Measurements from ENCODE around the gene SLC17A7. TPM values are rescaled to one million over a fixed set of nuclear protein-coding genes. Genes with fewer than 3 reads are reported as not detected.
"Not testable (repeated sequence)": the region's sequence is repeated elsewhere in the genome, so short reads cannot be mapped to it uniquely, and the experiment has no call there.

The SLC17A7 gene
- polyA plus RNA-seq, 1 donor from 2014 or later, result not detected

- peak overlapping the region; percentile 61 to 97 (median 90) for H3K27ac Mint-ChIP-seq
- peaks cover 17 to 19% (median 18%) of the 10 kb centered on the region in 3 donors for H3K4me1 Mint-ChIP-seq
- no peaks in the 10 kb centered on the region for H3K27me3 Mint-ChIP-seq
- H3K9me3 Mint-ChIP-seq, result no peaks in the 10 kb centered on the region
- peak overlapping the region; percentile 73 to 97 (median 90) for H3K4me3 Mint-ChIP-seq
- no peaks in the 10 kb centered on the region for H3K36me3 Mint-ChIP-seq
Measured at GRCh38 chr19:49475191-49475917, 34.0 kb upstream of the SLC17A7 start.

DNA sequence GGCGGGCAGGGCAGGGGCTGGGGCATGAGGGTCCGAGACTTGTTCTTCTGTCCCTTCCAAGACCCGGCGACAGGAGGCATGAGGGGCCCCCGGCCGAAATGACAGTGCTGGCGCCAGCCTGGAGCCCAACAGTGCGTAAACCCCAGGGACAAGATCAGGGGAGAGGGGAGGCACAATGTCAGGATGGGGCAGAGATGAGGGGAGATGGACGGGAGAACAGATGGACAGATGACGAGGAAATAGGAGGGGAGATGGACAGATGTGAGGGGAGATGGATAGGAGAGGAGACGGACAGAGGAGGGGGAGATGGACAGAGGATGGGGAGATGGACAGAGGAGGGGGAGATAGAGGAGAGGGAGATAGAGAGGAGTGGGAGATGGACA, 33.2 kb upstream of the SLC17A7 start:
- Mint-ChIP-seq H3K4me1 (peaks cover 20 to 25% (median 24%) of the 10 kb centered on the region in 3 donors), H3K4me3 (peak overlapping the region; percentile 85 to 97 (median 92)), H3K27ac (peak overlapping the region; percentile 90 to 97 (median 96)), H3K27me3 (no peaks in the 10 kb centered on the region), H3K36me3 (no peaks in the 10 kb centered on the region), H3K9me3 (no peaks in the 10 kb centered on the region)

- no peaks in the 10 kb centered on the region for H3K9me3 Mint-ChIP-seq
- peak within 1 kb of the TSS; percentile 85 to 97 (median 92) for H3K4me3 Mint-ChIP-seq
- peak within 1 kb of the TSS; percentile 90 to 97 (median 96) for H3K27ac Mint-ChIP-seq
- H3K36me3 Mint-ChIP-seq, result no peaks in the 10 kb centered on the region
- H3K27me3 Mint-ChIP-seq, result no peaks in the 10 kb centered on the region
- H3K4me1 Mint-ChIP-seq, result peaks cover 22 to 26% (median 25%) of the 10 kb centered on the region in 3 donors
Measured at GRCh38 chr19:49473868-49474541, 32.7 kb upstream of the SLC17A7 start, which contains the start of gene FLT3LG. FLT3LG (plus strand) TSS chr19:49474215; CDS start chr19:49474640, 425 bp downstream.

GRCh38 chr19:49473501-49473867, 32.2 kb upstream of the SLC17A7 start:
- H3K27me3 Mint-ChIP-seq, H3K9me3 Mint-ChIP-seq, H3K36me3 Mint-ChIP-seq: not testable (repeated sequence)
- H3K4me1 Mint-ChIP-seq, result peaks cover 25 to 30% (median 28%) of the 10 kb centered on the region in 3 donors
- peak overlapping the region; percentile 85 to 97 (median 92) for H3K4me3 Mint-ChIP-seq
- peak overlapping the region; percentile 90 to 97 (median 96) for H3K27ac Mint-ChIP-seq

DNA sequence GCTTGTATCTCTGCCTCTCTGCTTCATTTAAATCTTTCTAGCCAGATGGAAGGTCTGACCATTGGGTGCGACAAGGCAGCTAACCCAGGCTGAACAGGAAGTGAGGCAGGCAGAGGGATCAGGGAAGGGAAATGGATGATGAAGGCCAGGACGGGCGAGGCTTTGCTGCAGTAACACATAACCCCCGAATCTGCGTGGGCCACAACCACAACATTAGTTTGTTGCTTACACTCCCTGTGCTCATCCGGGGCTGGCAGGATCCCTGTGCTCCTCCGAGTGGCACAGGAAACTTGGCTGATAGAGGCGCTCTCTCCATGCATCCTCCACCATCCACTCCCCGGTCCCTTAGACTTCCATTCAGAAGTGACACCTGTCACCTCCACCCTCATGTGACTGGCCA, 31.6 kb upstream of the SLC17A7 start:
- H3K27me3 Mint-ChIP-seq, result no peaks in the 10 kb centered on the region
- peak overlapping the region; percentile 90 to 96 (median 93) for H3K27ac Mint-ChIP-seq
- no peaks in the 10 kb centered on the region for H3K9me3 Mint-ChIP-seq
- H3K4me1 Mint-ChIP-seq, result peaks cover 27 to 30% (median 28%) of the 10 kb centered on the region in 3 donors
- peaks cover 3% of the 10 kb centered on the region for H3K36me3 Mint-ChIP-seq
- H3K4me3 Mint-ChIP-seq, result peak overlapping the region; percentile 21 to 97 (median 80)

GRCh38 chr19:49470615-49470978, 29.3 kb upstream of the SLC17A7 start:
- Mint-ChIP-seq H3K36me3 (peaks cover 3% of the 10 kb centered on the region), H3K4me3 (peak overlapping the region in 3 of 4 donors; percentile 63 to 91 (median 88)), H3K27ac (peak overlapping the region; percentile 96 to 99 (median 98)), H3K9me3 (no peaks in the 10 kb centered on the region), H3K27me3 (no peaks in the 10 kb centered on the region), H3K4me1 (peaks cover 21 to 25% (median 22%) of the 10 kb centered on the region in 3 donors)

- H3K4me3 Mint-ChIP-seq, result peak overlapping the region in 3 of 4 donors; percentile 83 to 91 (median 88)
- H3K27ac Mint-ChIP-seq, result peak overlapping the region; percentile 96 to 99 (median 98)
- H3K4me1 Mint-ChIP-seq, result peaks cover 21 to 25% (median 22%) of the 10 kb centered on the region in 3 donors
- H3K9me3 Mint-ChIP-seq, result no peaks in the 10 kb centered on the region
- H3K27me3 Mint-ChIP-seq, result no peaks in the 10 kb centered on the region
- peaks cover 3% of the 10 kb centered on the region for H3K36me3 Mint-ChIP-seq
Measured at GRCh38 chr19:49469828-49470614, 28.7 kb upstream of the SLC17A7 start.

DNA sequence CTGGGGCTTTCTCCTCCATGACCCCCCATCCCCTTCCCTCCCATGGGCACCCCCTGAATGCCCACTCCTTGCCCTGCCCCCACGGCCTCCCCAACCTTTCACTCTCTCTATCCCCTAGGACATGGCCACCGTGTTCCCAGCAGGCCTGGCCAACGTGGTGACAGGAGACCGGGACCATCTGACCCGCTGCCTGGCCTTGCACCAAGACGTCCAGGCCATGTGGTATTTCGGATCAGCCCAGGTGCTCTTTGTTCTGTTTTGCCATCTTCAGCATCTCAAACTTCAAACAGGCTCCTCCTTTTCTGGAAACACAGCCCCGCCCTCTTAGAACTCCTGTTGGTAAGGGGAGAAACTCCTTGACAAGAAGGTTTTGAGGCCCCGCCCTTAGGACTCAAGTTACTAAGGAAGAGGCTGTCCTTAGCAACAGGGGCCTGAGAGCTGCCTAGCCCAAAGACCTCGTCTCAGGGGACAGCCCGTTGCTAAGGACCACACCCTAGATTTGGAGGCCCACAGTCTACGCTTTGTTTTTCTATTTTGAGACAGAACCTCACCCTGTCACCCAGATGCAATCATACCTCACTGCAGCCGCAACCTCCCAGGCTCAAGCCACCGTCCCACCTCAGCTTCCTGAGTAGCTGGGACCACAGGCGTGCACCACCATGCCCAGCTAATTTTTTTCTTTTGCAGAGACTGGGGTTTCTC, 27.6 kb upstream of the SLC17A7 start:
- Mint-ChIP-seq H3K36me3 (peaks cover 3% of the 10 kb centered on the region), H3K27ac (peak overlapping the region; percentile 96 to 99 (median 98)), H3K4me3 (peak overlapping the region; percentile 69 to 95 (median 87)), H3K4me1 (peaks cover 18 to 25% (median 21%) of the 10 kb centered on the region in 3 donors), H3K9me3 (no peaks in the 10 kb centered on the region), H3K27me3 (no peaks in the 10 kb centered on the region)

DNA sequence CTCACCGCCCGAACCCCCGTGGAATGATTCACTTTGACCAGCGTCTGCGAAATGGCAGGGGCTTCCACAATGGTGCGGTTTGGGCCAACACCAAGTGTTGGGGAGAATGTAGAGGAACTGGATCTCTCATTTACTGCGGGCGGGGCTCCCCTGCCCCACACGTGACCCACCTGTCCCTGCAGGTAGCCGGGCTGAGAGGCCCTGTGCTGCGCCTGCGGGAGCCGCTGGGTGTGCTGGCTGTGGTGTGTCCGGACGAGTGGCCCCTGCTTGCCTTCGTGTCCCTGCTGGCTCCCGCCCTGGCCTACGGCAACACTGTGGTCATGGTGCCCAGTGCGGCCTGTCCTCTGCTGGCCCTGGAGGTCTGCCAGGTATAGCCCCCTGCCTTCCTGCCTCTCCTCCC, 26.9 kb upstream of the SLC17A7 start:
- H3K27me3 Mint-ChIP-seq, result no peaks in the 10 kb centered on the region
- H3K36me3 Mint-ChIP-seq, result peaks cover 3% of the 10 kb centered on the region
- no peaks in the 10 kb centered on the region for H3K9me3 Mint-ChIP-seq
- H3K4me1 Mint-ChIP-seq, result peaks cover 16 to 24% (median 21%) of the 10 kb centered on the region in 3 donors
- no peak overlapping the region for H3K4me3 Mint-ChIP-seq
- peak overlapping the region in 2 of 3 donors; percentile 98 to 99 for H3K27ac Mint-ChIP-seq

- no peaks in the 10 kb centered on the region for H3K9me3 Mint-ChIP-seq
- peaks cover 3% of the 10 kb centered on the region for H3K36me3 Mint-ChIP-seq
- H3K4me3 Mint-ChIP-seq, result peak overlapping the region in 1 of 4 donors; percentile 27
- peak overlapping the region in 2 of 3 donors; percentile 80 to 84 for H3K27ac Mint-ChIP-seq
- H3K27me3 Mint-ChIP-seq, result no peaks in the 10 kb centered on the region
- H3K4me1 Mint-ChIP-seq, result peaks cover 9 to 13% (median 10%) of the 10 kb centered on the region in 3 donors
Measured at GRCh38 chr19:49465371-49465770, 24.0 kb upstream of the SLC17A7 start.

- Mint-ChIP-seq H3K4me1 (peaks cover 3 to 7% (median 6%) of the 10 kb centered on the region in 3 donors), H3K4me3 (no peak overlapping the region), H3K27ac (peak overlapping the region in 2 of 3 donors; percentile 80 to 84), H3K36me3 (peaks cover 3% of the 10 kb centered on the region), H3K27me3 (no peaks in the 10 kb centered on the region), H3K9me3 (no peaks in the 10 kb centered on the region)
Measured at GRCh38 chr19:49463960-49464740, 22.8 kb upstream of the SLC17A7 start.

- H3K27ac Mint-ChIP-seq, result peak overlapping the region in 1 of 3 donors; percentile 39
- H3K4me3 Mint-ChIP-seq, result no peak overlapping the region
- no peaks in the 10 kb centered on the region for H3K27me3 Mint-ChIP-seq
- no peaks in the 10 kb centered on the region for H3K36me3 Mint-ChIP-seq
- no peaks in the 10 kb centered on the region for H3K4me1 Mint-ChIP-seq
- no peaks in the 10 kb centered on the region for H3K9me3 Mint-ChIP-seq
Measured at GRCh38 chr19:49462492-49462891, 21.2 kb upstream of the SLC17A7 start.

- no peak overlapping the region for H3K27ac Mint-ChIP-seq
- H3K9me3 Mint-ChIP-seq, result no peaks in the 10 kb centered on the region
- peaks cover 0 to 2% (median 2%) of the 10 kb centered on the region in 3 donors for H3K4me1 Mint-ChIP-seq
- H3K27me3 Mint-ChIP-seq, result no peaks in the 10 kb centered on the region
- H3K36me3 Mint-ChIP-seq, result no peaks in the 10 kb centered on the region
- H3K4me3 Mint-ChIP-seq, result no peak overlapping the region
Measured at GRCh38 chr19:49461656-49462055, 20.3 kb upstream of the SLC17A7 start.

GRCh38 chr19:49461130-49461529, 19.8 kb upstream of the SLC17A7 start:
- H3K27me3 Mint-ChIP-seq, H3K9me3 Mint-ChIP-seq, H3K27ac Mint-ChIP-seq, H3K4me1 Mint-ChIP-seq, H3K36me3 Mint-ChIP-seq, H3K4me3 Mint-ChIP-seq: not testable (repeated sequence)
